Stimulated activated CD4-positive, alpha-beta T cell treated with anti-CD3 and anti-CD28 coated beads, Interleukin-15, amount 100 ng/mL, for 48 hours (primary cell): ENCODE results near the gene THBS2.

Source experiments
- DNase-seq, 2 donors: peaks; one replicate each; pipeline ENCODE4 v3.0.0-alpha.2; 2020; ENCODE audit warnings: low read depth in 2 of 2

Gene THBS2

GRCh38 chr6:169166896-169167580, 86.6 kb downstream of the THBS2 start:
- DNase-seq: no peak
